ENCODE data around the gene PTPRD. TPM values are rescaled to one million over a fixed set of nuclear protein-coding genes. Genes with fewer than 3 reads are reported as not detected.

PTPRD gene
- total RNA-seq, 3 donors from 2014 or later (not counting 1 experiment from before 2014, with no cell fraction given): 0.05 to 0.68 TPM; not detected in 1

DNA sequence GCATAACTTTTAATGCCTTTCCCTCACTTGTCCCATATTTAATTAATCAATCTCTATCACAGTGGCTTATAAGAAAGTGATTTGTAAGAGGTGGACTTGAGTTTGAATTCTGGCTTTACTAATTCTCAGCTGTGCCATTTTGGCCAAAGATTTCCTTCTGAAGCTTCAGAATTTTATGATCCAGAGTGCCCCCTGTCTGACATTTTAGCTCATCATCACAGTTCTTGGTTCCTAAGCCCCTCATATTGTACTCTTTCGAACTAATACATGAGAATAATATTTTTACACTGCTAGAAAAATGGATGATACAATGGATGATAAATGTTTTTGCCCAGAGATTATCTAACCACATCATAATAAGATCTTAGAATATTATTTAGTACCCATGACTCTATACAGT, 1014.1 kb downstream of the PTPRD start:
- intact Hi-C loops (cut with micrococcal nuclease): no loop called here
- H3K4me3 ChIP-seq (ENCODE audit: low read length): no peak overlapping the region

DNA sequence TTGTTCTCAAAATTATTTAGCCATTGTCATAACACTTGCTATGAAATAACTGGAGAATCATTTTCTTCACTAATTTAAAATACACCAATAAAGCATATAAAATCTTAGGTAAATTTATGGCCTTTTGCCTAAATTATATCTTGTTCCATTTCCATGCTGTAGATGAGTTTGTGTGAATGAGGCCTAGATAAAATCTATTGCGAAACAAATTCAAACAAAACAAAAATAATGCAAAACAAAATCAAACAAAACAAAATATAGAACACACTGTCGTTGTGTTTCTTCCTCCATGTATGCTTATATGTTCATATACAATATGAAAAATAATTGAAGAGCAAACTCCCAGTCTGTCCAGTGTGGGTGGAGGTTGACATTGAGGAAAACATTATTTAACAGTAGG, 1020.7 kb downstream of the PTPRD start:
- H3K4me1 ChIP-seq (ENCODE audit: control insufficient read depth, insufficient read depth, low read length): no peaks in the 10 kb centered on the region
- no peak for ATAC-seq
- no peak overlapping the region for H3K27ac ChIP-seq (ENCODE audit: low read length)
- no CpG with 5 or more reads among the region's 2 CpGs for WGBS (ENCODE audit: insufficient coverage)
- DNase-seq: no peak
- no peaks in the 10 kb centered on the region for H3K36me3 ChIP-seq (ENCODE audit: control insufficient read depth, insufficient read depth, low read length)
- TF ChIP-seq, protein P1, sequence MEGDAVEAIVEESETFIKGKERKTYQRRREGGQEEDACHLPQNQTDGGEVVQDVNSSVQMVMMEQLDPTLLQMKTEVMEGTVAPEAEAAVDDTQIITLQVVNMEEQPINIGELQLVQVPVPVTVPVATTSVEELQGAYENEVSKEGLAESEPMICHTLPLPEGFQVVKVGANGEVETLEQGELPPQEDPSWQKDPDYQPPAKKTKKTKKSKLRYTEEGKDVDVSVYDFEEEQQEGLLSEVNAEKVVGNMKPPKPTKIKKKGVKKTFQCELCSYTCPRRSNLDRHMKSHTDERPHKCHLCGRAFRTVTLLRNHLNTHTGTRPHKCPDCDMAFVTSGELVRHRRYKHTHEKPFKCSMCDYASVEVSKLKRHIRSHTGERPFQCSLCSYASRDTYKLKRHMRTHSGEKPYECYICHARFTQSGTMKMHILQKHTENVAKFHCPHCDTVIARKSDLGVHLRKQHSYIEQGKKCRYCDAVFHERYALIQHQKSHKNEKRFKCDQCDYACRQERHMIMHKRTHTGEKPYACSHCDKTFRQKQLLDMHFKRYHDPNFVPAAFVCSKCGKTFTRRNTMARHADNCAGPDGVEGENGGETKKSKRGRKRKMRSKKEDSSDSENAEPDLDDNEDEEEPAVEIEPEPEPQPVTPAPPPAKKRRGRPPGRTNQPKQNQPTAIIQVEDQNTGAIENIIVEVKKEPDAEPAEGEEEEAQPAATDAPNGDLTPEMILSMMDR (IDR thresholded peaks at IDR 0.05): no peak
- intact Hi-C loops (cut with micrococcal nuclease): no loop called here
- H3K4me3 ChIP-seq (ENCODE audit: low read length): no peak overlapping the region
- Mint-ChIP-seq H3K27me3 (ENCODE audit: low read depth in 2 of 2) (no peaks in the 10 kb centered on the region), H3K4me3 (no peak overlapping the region), H3K4me1 (no peaks in the 10 kb centered on the region), H3K27ac (no peak overlapping the region), H3K9me3 (peaks cover 4 to 8% of the 10 kb centered on the region in 2 donors), H3K36me3 (no peaks in the 10 kb centered on the region)
- no peaks in the 10 kb centered on the region for H3K27me3 ChIP-seq (ENCODE audit: control insufficient read depth, insufficient read depth, low read length)
- H3K9me3 ChIP-seq (ENCODE audit: control insufficient read depth, insufficient read depth, low read length): no peaks in the 10 kb centered on the region

More for the DNA sequence above, 1014.1 kb downstream of the PTPRD start:
- peaks cover 6 to 7% of the 10 kb centered on the region in 2 donors for H3K9me3 Mint-ChIP-seq
- H3K27ac Mint-ChIP-seq: no peak overlapping the region
- Histone ChIP-seq H3K4me1 (ENCODE audit: control insufficient read depth, insufficient read depth, low read length) (no peaks in the 10 kb centered on the region), H3K9me3 (ENCODE audit: control insufficient read depth, insufficient read depth, low read length) (no peaks in the 10 kb centered on the region), H3K27me3 (ENCODE audit: control insufficient read depth, insufficient read depth, low read length) (no peaks in the 10 kb centered on the region), H3K27ac (ENCODE audit: low read length) (no peak overlapping the region), H3K36me3 (ENCODE audit: control insufficient read depth, insufficient read depth, low read length) (no peaks in the 10 kb centered on the region)
- TF ChIP-seq, protein P1 (IDR thresholded peaks at IDR 0.05): no peak
- no peak for ATAC-seq
- no peak for DNase-seq
- H3K36me3 Mint-ChIP-seq: no peaks in the 10 kb centered on the region
- no peaks in the 10 kb centered on the region for H3K4me1 Mint-ChIP-seq
- H3K4me3 Mint-ChIP-seq: no peak overlapping the region
- WGBS (ENCODE audit: insufficient coverage): no CpG with 5 or more reads among the region's 1 CpG
- no peaks in the 10 kb centered on the region for H3K27me3 Mint-ChIP-seq (ENCODE audit: low read depth in 2 of 2)

DNA sequence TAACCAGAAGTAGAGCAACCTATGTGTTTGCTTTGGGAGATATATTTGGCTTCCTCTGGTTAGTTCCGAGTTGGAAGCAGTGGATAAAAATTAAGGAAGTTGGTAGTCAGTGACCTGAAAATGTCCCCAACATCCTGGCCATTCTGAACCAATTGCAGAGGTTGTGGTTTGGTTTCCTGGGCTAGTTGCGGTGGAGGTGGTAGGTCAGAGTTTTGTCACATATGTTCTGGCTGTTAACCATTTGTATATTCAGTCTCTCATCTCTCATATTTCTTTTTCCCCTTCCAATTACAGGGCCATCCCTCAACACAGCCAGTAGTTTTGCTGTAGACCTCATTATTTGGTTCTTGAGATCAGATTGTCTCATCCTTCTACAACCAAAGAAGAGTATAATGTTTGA, 1026.9 kb downstream of the PTPRD start:
- 20% methylated on average over 1 of the region's 2 CpGs for WGBS (ENCODE audit: insufficient coverage)
- Mint-ChIP-seq H3K4me1 (no peaks in the 10 kb centered on the region), H3K27ac (no peak overlapping the region), H3K4me3 (no peak overlapping the region), H3K36me3 (no peaks in the 10 kb centered on the region), H3K27me3 (ENCODE audit: low read depth in 2 of 2) (no peaks in the 10 kb centered on the region), H3K9me3 (peaks cover 15% of the 10 kb centered on the region in 2 donors)
- TF ChIP-seq, protein P1 (IDR thresholded peaks at IDR 0.05): no peak
- no peaks in the 10 kb centered on the region for H3K9me3 ChIP-seq (ENCODE audit: control insufficient read depth, insufficient read depth, low read length)
- no peaks in the 10 kb centered on the region for H3K36me3 ChIP-seq (ENCODE audit: control insufficient read depth, insufficient read depth, low read length)
- H3K4me3 ChIP-seq (ENCODE audit: low read length): no peak overlapping the region
- DNase-seq (no peak), ATAC-seq (no peak)
- H3K4me1 ChIP-seq (ENCODE audit: control insufficient read depth, insufficient read depth, low read length): no peaks in the 10 kb centered on the region
- no peaks in the 10 kb centered on the region for H3K27me3 ChIP-seq (ENCODE audit: control insufficient read depth, insufficient read depth, low read length)
- no peak overlapping the region for H3K27ac ChIP-seq (ENCODE audit: low read length)
- intact Hi-C loops (cut with micrococcal nuclease): no loop called here

DNA sequence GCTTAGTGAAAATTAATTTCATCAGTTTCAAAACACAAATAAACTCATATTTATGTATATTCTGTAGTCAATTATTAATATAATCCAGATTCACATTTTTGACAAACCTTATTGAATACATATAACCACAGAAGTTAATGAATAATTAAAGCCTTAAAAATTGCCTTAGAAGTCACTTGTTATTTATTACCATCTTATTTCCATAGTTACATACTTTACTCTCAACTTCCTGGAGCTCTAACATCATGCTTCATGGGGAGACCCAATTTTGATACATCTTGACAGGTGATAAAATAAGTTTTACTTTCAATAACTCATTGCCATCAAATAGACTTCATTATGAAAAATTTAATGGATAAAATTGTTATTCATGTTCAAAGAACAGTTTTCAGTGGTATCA, 1038.7 kb downstream of the PTPRD start:
- no peak overlapping the region for H3K27ac Mint-ChIP-seq
- no peaks in the 10 kb centered on the region for H3K4me1 Mint-ChIP-seq
- H3K36me3 ChIP-seq (ENCODE audit: control insufficient read depth, insufficient read depth, low read length): no peaks in the 10 kb centered on the region
- DNase-seq: no peak
- no peak overlapping the region for H3K4me3 ChIP-seq (ENCODE audit: low read length)
- no peaks in the 10 kb centered on the region for H3K27me3 ChIP-seq (ENCODE audit: control insufficient read depth, insufficient read depth, low read length)
- H3K36me3 Mint-ChIP-seq: no peaks in the 10 kb centered on the region
- ATAC-seq: no peak
- H3K4me3 Mint-ChIP-seq: no peak overlapping the region
- H3K27ac ChIP-seq (ENCODE audit: low read length): no peak overlapping the region
- intact Hi-C loops (cut with micrococcal nuclease): no loop called here
- H3K9me3 Mint-ChIP-seq: peaks cover 0 to 5% of the 10 kb centered on the region in 2 donors
- TF ChIP-seq, protein P1 (IDR thresholded peaks at IDR 0.05): no peak
- no peaks in the 10 kb centered on the region for H3K4me1 ChIP-seq (ENCODE audit: control insufficient read depth, insufficient read depth, low read length)
- H3K9me3 ChIP-seq (ENCODE audit: control insufficient read depth, insufficient read depth, low read length): no peaks in the 10 kb centered on the region
- no peaks in the 10 kb centered on the region for H3K27me3 Mint-ChIP-seq (ENCODE audit: low read depth in 2 of 2)
